Left cardiac atrium (tissue), 4 donors: ENCODE measurements around the gene TBC1D10A. TPM values are rescaled to one million over a fixed set of nuclear protein-coding genes. Genes with fewer than 3 reads are reported as not detected.

Source experiments
- ATAC-seq, 2 donors: fragments of 200-7000 bp; cut with Tn5 transposase; one replicate each; pipeline ENCODE4 v1.9.1; 2020; ENCODE audit warnings: mild to moderate bottlenecking in 2 of 2, moderate library complexity in 2 of 2
- DNase-seq: peaks from one replicate; pipeline ENCODE4 v3.0.0-alpha.2; 2020
- intact Hi-C, 2 donors: fragments of 100-400 bp; cut with DNase I; formaldehyde crosslinking; loops; one replicate each; pipeline versions ENCODE4 v1.14.1 to v1.15.1; 2022 to 2023
- long read RNA-seq: library from polyadenylated mRNA; unstranded; transcript quantifications from one replicate; pipeline ENCODE4 v2.0.0, GENCODE V29; 2021
- total RNA-seq, 2 donors: library from RNA; stranded (reverse); fragmentation: NEBNext Ultra II Directional; extraction: Animal tissue kit (Norgen Biotek cat#: 25700); gene quantifications; one replicate each; pipeline ENCODE4 v1.2.1, GENCODE V29; 2021
- donor health status: DM: no; HTN: yes; CAD: no.
- donor health status: DM: no; HTN: yes; CAD: no; lungs with severe emphysema.
- donor health status: DM: yes; HTN: yes; CAD: no.
- donor health status: Dilated cardiomyopathy.

Gene TBC1D10A
- total RNA-seq: 10 to 100 TPM; 11.9 to 12.3 TPM
- long read RNA-seq, transcript TBC1D10A-201 (9 exons, 2,077 nt): major isoform, 25 of 37 reads
- long read RNA-seq, partial matches to known transcripts: 6 of 37 reads
- long read RNA-seq, other reads (novel, unspliced or antisense): 6 of 37 reads

GRCh38 chr22:30326706-30327362 is at the start of gene TBC1D10A:
TSS of gene TBC1D10A (minus strand) at chr22:30326941. CDS start at chr22:30326881, 60 bp downstream.
- intact Hi-C loops: loop anchor here in 1 of 2 donors (5.0 kb wide), 1 partner anchor 35 kb away; no protein-coding TSS in a partner anchor
- ATAC-seq (peak; percentile 95 to 96), DNase-seq (peak; percentile 92)

- DNase-seq (peak; percentile 48), ATAC-seq (peak in 1 of 2 donors; percentile 13)
- intact Hi-C loops: no loop called here
Measured at GRCh38 chr22:30375312-30375849, 48.6 kb upstream of the TBC1D10A start.

GRCh38 chr22:30373331-30374325 is 46.9 kb upstream of the TBC1D10A start:
- no peak for DNase-seq
- no peak for ATAC-seq
- intact Hi-C loops: no loop called here

GRCh38 chr22:30372915-30373314 is 46.2 kb upstream of the TBC1D10A start:
- DNase-seq: no peak
- intact Hi-C loops: no loop called here
- ATAC-seq: no peak

GRCh38 chr22:30371981-30372380 is 45.2 kb upstream of the TBC1D10A start:
- intact Hi-C loops: no loop called here
- DNase-seq (no peak), ATAC-seq (no peak)

- DNase-seq (no peak), ATAC-seq (no peak)
- intact Hi-C loops: no loop called here
Measured at GRCh38 chr22:30371321-30371720, 44.6 kb upstream of the TBC1D10A start.

GRCh38 chr22:30370641-30371230 is 44.0 kb upstream of the TBC1D10A start:
- DNase-seq: no peak
- no peak for ATAC-seq
- intact Hi-C loops: no loop called here

- no peak for DNase-seq
- ATAC-seq: no peak
- intact Hi-C loops: no loop called here
Measured at GRCh38 chr22:30368420-30368819, 41.7 kb upstream of the TBC1D10A start.

GRCh38 chr22:30365891-30366290 is 39.1 kb upstream of the TBC1D10A start:
- no peak for DNase-seq
- intact Hi-C loops: no loop called here
- no peak for ATAC-seq

GRCh38 chr22:30362651-30363281 is 36.0 kb upstream of the TBC1D10A start:
- DNase-seq: no peak
- intact Hi-C loops: no loop called here
- ATAC-seq: no peak

GRCh38 chr22:30361916-30362650 is 35.3 kb upstream of the TBC1D10A start:
- ATAC-seq (no peak), DNase-seq (no peak)
- intact Hi-C loops: no loop called here

GRCh38 chr22:30358541-30358940 is 31.8 kb upstream of the TBC1D10A start:
- DNase-seq: no peak
- intact Hi-C loops: no loop called here
- ATAC-seq: no peak

GRCh38 chr22:30357650-30358215 is 31.0 kb upstream of the TBC1D10A start:
- intact Hi-C loops: no loop called here
- DNase-seq (no peak), ATAC-seq (no peak)

- intact Hi-C loops: no loop called here
- ATAC-seq: peak; percentile 0 to 10
- DNase-seq: no peak
Measured at GRCh38 chr22:30357236-30357570, 30.5 kb upstream of the TBC1D10A start.

- intact Hi-C loops: no loop called here
- DNase-seq: peak; percentile 92
- peak; percentile 99 for ATAC-seq
Measured at GRCh38 chr22:30356449-30357235, 29.9 kb upstream of the TBC1D10A start, which contains the start of the genes CCDC157 and SF3A1. TSS of gene CCDC157 (plus strand) at chr22:30357007. CDS start at chr22:30366001, 8,994 bp downstream. TSS of gene SF3A1 (minus strand) at chr22:30356894. CDS start at chr22:30356792, 102 bp downstream.

- ATAC-seq: no peak
- intact Hi-C loops: no loop called here
- DNase-seq: no peak
Measured at GRCh38 chr22:30354644-30355043, 27.9 kb upstream of the TBC1D10A start.

- ATAC-seq: no peak
- DNase-seq: no peak
- intact Hi-C loops: no loop called here
Measured at GRCh38 chr22:30351226-30351625, 24.5 kb upstream of the TBC1D10A start.
